Activated naive CD8-positive, alpha-beta T cell (primary cell): ENCODE measurements around the gene LRRC10B.
A peak's percentile ranks its signal among the peaks of the same experiment; 100 is the strongest.

ENCODE experiments used
- H3K27ac Mint-ChIP-seq: one replicate; pipeline ENCODE4 v1.8.0; 2021; ENCODE audit warnings: mixed read lengths
- H3K27me3 Mint-ChIP-seq: one replicate; pipeline ENCODE4 v1.8.0; 2021; ENCODE audit warnings: mixed read lengths
- H3K36me3 Mint-ChIP-seq: one replicate; pipeline ENCODE4 v1.8.0; 2021; ENCODE audit warnings: mixed read lengths
- H3K4me1 Mint-ChIP-seq: one replicate; pipeline ENCODE4 v1.8.0; 2021; ENCODE audit warnings: low read depth, mixed read lengths
- H3K4me3 Mint-ChIP-seq: one replicate; pipeline ENCODE4 v1.8.0; 2021; ENCODE audit warnings: mild to moderate bottlenecking, mixed read lengths
- H3K9me3 Mint-ChIP-seq: one replicate; pipeline ENCODE4 v1.8.0; 2021; ENCODE audit warnings: low read depth, mixed read lengths

The LRRC10B gene

DNA sequence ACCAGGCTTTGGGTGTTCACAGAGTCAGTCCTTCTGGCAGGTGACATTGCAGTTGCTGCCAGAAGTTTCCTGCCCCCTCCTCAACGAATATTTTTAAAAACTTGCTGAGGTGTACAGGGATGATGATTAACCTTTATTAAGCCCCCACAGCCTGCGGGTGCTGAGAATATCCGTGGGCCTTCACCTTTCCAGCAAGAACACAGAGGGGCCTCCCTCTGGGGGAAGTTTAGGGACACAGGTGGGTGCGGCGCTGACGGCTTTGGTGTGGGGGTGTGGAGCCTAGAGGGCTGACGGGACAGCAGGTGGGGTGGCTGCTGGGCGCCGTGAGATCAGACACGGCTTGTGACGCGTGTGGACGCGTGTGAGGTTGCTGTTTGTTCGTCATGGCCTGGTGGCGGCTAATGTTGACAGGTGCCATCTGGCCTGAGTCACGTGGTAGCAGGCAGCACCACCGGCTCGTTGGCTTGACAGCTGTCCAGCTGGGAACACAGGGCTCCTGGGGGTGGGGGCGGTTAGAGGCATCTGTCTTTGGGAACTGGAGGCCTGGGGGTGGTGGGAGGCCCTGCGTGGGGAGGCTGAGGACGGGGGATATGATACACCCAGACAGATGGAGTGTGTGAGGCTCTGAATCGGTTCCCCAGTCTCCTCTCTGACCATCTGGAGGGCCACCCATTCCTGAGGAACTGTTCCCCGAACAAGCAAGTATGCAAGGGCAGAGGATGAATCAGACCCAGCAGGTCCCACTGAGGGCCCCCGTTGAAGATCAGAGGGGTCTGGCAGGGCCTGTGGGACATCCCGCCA is 12.5 kb upstream of the LRRC10B start:
- no peaks in the 10 kb centered on the region for H3K27me3 Mint-ChIP-seq
- no peak overlapping the region for H3K27ac Mint-ChIP-seq
- no peak overlapping the region for H3K4me3 Mint-ChIP-seq
- H3K4me1 Mint-ChIP-seq, result no peaks in the 10 kb centered on the region
- H3K36me3 Mint-ChIP-seq, result no peaks in the 10 kb centered on the region
- H3K9me3 Mint-ChIP-seq, result no peaks in the 10 kb centered on the region

DNA sequence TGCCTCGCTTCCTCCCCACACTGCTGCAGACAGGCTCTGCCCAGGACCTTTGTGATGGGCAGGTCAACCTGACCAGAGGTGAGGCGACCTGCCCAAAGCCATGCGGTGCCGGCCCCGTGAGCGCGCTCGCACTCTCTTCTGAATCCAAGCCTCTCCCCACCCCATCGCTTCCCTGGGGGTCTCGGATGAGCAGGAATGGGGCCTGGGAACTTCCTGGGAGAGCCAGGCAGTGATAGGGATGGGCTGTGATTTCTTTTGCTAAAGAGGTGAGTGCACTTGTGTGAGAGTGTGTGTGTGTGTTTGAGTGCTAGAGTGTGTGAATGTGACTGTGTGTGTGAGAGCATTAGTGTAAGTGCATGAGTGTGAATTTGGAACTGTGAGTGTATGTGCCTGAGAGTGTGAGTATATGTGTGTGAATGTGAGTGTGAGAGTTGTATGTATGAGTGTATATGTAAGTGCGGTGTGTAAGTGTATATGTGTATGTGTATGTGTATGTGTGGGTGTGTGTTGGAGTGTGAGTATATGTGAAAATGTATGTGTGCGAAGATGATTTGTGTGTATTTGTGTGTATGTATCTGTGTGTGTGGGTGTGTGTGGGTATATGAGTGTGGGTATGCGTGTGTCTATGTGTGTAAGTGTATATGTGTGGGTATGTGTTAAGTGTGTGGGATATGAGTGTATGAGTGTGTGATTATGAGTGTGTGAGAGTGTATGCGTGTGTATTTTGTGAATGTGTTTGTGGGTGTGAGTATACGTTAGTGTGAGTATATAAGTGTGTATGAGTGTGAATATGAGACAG is 11.7 kb upstream of the LRRC10B start:
- Mint-ChIP-seq H3K36me3 (no peaks in the 10 kb centered on the region), H3K9me3 (no peaks in the 10 kb centered on the region), H3K27ac (no peak overlapping the region), H3K4me3 (no peak overlapping the region), H3K4me1 (no peaks in the 10 kb centered on the region), H3K27me3 (no peaks in the 10 kb centered on the region)

DNA sequence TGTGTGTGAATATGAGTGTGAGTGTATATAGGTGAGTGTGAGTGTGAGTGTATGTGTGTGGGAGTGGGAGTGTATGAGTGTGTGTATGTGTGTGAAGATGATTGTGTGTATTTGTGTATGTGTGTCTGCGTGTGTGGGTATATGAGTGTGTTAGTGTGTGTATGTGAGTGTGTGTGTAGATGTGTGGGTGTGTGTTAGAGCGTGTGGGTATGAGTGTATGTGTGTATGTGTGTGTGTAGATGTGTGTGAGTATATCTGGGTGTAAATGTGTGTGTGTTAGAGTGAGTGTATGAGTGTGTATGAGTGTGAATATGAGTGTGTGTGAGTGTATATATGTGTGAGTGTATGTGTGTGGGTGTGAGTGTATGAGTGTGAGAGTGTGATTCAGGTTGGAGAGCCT is 11.1 kb upstream of the LRRC10B start:
- H3K27me3 Mint-ChIP-seq, result no peaks in the 10 kb centered on the region
- no peaks in the 10 kb centered on the region for H3K36me3 Mint-ChIP-seq
- H3K27ac Mint-ChIP-seq, result no peak overlapping the region
- no peaks in the 10 kb centered on the region for H3K4me1 Mint-ChIP-seq
- H3K9me3 Mint-ChIP-seq, result no peaks in the 10 kb centered on the region
- no peak overlapping the region for H3K4me3 Mint-ChIP-seq

- Mint-ChIP-seq H3K27ac (no peak overlapping the region), H3K4me1 (no peaks in the 10 kb centered on the region), H3K4me3 (no peak overlapping the region), H3K36me3 (no peaks in the 10 kb centered on the region), H3K27me3 (no peaks in the 10 kb centered on the region), H3K9me3 (no peaks in the 10 kb centered on the region)
Observed at GRCh38 chr11:61497876-61498275, 10.7 kb upstream of the LRRC10B start.

GRCh38 chr11:61498767-61499341 is 9.7 kb upstream of the LRRC10B start:
- H3K4me3 Mint-ChIP-seq, result no peak overlapping the region
- no peaks in the 10 kb centered on the region for H3K4me1 Mint-ChIP-seq
- no peaks in the 10 kb centered on the region for H3K9me3 Mint-ChIP-seq
- no peaks in the 10 kb centered on the region for H3K36me3 Mint-ChIP-seq
- no peaks in the 10 kb centered on the region for H3K27me3 Mint-ChIP-seq
- H3K27ac Mint-ChIP-seq, result no peak overlapping the region

DNA sequence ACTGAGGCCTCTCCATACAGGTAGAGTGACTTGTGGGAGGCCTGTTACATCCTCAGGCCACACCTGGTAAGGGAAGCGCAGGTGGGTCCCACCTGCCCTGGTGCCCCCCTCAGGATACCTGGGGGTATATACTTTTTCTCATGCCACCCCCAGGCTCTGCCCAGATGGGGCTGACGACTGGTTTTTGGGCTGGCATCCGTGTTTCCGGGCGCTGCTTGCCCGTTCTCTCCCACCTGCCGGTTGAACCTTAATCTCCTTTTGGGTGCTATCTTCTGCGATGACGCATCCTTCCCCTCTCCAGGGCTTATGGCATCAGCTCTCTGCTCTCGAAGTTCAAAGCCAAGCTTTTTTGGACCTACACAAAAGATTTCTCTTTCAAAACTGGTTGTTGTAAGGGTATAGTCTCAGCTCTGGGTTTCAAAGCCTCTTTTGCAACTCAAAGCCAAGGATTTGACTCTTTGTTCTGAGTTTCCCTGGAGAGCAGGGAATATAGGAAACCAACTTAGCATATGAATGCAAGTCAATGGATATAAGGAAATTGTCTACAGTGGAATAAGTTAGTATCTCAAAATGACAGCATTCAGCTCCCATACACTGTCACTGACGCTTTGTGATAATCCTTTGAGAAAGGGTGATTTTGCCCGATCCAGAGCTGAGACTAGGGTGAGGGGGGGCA is 8.6 kb upstream of the LRRC10B start:
- Mint-ChIP-seq H3K9me3 (no peaks in the 10 kb centered on the region), H3K27me3 (no peaks in the 10 kb centered on the region), H3K36me3 (no peaks in the 10 kb centered on the region), H3K4me3 (no peak overlapping the region), H3K27ac (no peak overlapping the region), H3K4me1 (no peaks in the 10 kb centered on the region)

GRCh38 chr11:61502522-61502921 is 6.0 kb upstream of the LRRC10B start:
- no peaks in the 10 kb centered on the region for H3K4me1 Mint-ChIP-seq
- no peak overlapping the region for H3K27ac Mint-ChIP-seq
- H3K27me3 Mint-ChIP-seq, result peaks cover 4% of the 10 kb centered on the region
- no peak overlapping the region for H3K4me3 Mint-ChIP-seq
- H3K36me3 Mint-ChIP-seq, result no peaks in the 10 kb centered on the region
- H3K9me3 Mint-ChIP-seq, result no peaks in the 10 kb centered on the region

GRCh38 chr11:61503135-61503770 is 5.3 kb upstream of the LRRC10B start:
- H3K4me1 Mint-ChIP-seq, result peaks cover 3% of the 10 kb centered on the region
- no peaks in the 10 kb centered on the region for H3K9me3 Mint-ChIP-seq
- no peak overlapping the region for H3K4me3 Mint-ChIP-seq
- H3K36me3 Mint-ChIP-seq, result no peaks in the 10 kb centered on the region
- no peak overlapping the region for H3K27ac Mint-ChIP-seq
- peaks cover 9% of the 10 kb centered on the region for H3K27me3 Mint-ChIP-seq

- no peak overlapping the region for H3K27ac Mint-ChIP-seq
- H3K4me1 Mint-ChIP-seq, result peaks cover 3% of the 10 kb centered on the region
- no peaks in the 10 kb centered on the region for H3K36me3 Mint-ChIP-seq
- no peak overlapping the region for H3K4me3 Mint-ChIP-seq
- peaks cover 9% of the 10 kb centered on the region for H3K27me3 Mint-ChIP-seq
- no peaks in the 10 kb centered on the region for H3K9me3 Mint-ChIP-seq
Observed at GRCh38 chr11:61505106-61505505, 3.4 kb upstream of the LRRC10B start.

- Mint-ChIP-seq H3K27ac (no peak overlapping the region), H3K4me1 (peaks cover 3% of the 10 kb centered on the region), H3K36me3 (no peaks in the 10 kb centered on the region), H3K9me3 (no peaks in the 10 kb centered on the region), H3K4me3 (no peak overlapping the region), H3K27me3 (peaks cover 11% of the 10 kb centered on the region)
Observed at GRCh38 chr11:61505640-61506155, 2.9 kb upstream of the LRRC10B start.

DNA sequence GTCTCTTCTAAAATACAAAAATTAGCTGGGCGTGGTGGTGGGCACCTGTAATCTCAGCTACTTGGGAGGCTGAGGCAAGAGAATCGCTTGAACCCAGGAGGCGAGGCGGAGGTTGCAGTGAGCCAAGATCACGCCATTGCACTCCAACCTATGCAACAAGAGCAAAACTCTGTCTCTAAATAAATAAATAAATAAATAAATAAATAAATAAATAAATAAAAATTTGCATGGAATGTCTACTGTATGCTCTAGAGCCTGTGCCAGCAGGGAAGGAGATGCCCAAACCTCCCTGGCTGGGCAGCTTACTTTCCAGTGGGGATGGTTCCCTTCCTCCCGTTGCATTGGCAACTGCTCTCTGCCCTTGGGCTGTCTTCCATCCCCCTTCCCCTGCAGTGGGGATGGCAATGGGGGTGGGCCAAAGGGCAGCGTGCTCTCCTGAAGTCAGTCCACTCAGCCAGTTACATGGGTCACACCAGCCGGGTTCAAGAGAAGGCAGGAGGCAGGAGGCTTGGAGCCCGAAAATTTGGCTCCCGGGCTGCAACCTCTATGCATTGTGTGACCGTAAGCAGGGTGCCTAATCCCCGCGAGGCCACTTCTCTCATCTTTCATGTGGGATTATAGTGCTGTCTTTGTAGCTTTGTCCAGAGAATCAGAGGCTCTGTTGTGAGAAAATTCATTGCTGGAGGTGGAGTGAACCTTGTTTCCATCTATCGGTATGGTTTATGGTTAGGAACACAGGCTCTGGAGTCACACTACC is 1.4 kb upstream of the LRRC10B start:
- Mint-ChIP-seq H3K4me3 (no peak overlapping the region), H3K27ac (no peak overlapping the region), H3K4me1 (peaks cover 3% of the 10 kb centered on the region), H3K36me3 (no peaks in the 10 kb centered on the region), H3K27me3 (peaks cover 15% of the 10 kb centered on the region), H3K9me3 (no peaks in the 10 kb centered on the region)

- peaks cover 19% of the 10 kb centered on the region for H3K27me3 Mint-ChIP-seq
Observed at GRCh38 chr11:61509043-61510029, 787 bp downstream of the LRRC10B start.

More at GRCh38 chr11:61509043-61510029, 787 bp downstream of the LRRC10B start:
- Mint-ChIP-seq H3K27ac (no peak overlapping the region), H3K36me3 (no peaks in the 10 kb centered on the region), H3K4me3 (peak overlapping the region; percentile 23), H3K4me1 (peaks cover 3% of the 10 kb centered on the region), H3K9me3 (no peaks in the 10 kb centered on the region)
